Measurements from ENCODE around the gene SLC12A3.

- TF ChIP-seq POLR2A (IDR thresholded peaks at IDR 0.05) (no peak), CTCF (IDR thresholded peaks at IDR 0.05) (no peak)
Measured at GRCh38 chr16:56948234-56948633, 83.2 kb downstream of the SLC12A3 start.
